ENCODE data around the gene FOXRED1.

DNA sequence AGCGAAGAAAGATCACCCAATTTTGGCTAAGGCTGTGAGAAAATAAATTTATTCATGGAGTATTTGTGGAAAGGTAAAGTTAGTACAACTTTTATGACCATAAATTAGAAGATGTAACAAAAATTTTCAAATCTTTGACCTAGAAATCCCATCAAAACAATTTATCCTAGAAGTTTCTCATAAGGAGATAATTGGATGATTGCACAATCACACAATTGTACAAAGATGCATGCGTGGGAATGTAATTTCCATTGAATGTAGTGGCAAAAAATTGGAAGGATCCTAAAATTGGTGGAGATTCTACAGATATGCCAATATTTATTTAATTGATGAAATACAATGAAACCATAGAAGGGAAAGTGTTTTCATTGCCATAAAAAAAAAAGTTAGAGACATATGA is 11.8 kb upstream of the FOXRED1 start:
- TF ChIP-seq POLR2AphosphoS5 (IDR thresholded peaks at IDR 0.05; ENCODE audit: low read depth, low read length) (no peak), POLR2A (IDR thresholded peaks at IDR 0.05; ENCODE audit: low read depth, low read length) (no peak)
